COLO829 (cell line): ENCODE data around the gene PAN3.
A peak's percentile ranks its signal among the peaks of the same experiment; 100 is the strongest.
"Not testable (repeated sequence)": the region's sequence is repeated elsewhere in the genome, so short reads cannot be mapped to it uniquely, and the experiment has no call there.

Experiments used
- DNase-seq: peaks from one replicate; pipeline ENCODE4 v3.0.0; 2012; ENCODE audit warnings: low spot score

Gene PAN3

GRCh38 chr13:28138012-28138755 is at the start of gene PAN3:
Gene PAN3, plus strand, starts transcription at chr13:28138545. Its CDS starts 113 bp downstream, at chr13:28138658.
- peak; percentile 83 for DNase-seq

GRCh38 chr13:28089065-28089464 is 49.3 kb upstream of the PAN3 start:
- no peak for DNase-seq

DNA sequence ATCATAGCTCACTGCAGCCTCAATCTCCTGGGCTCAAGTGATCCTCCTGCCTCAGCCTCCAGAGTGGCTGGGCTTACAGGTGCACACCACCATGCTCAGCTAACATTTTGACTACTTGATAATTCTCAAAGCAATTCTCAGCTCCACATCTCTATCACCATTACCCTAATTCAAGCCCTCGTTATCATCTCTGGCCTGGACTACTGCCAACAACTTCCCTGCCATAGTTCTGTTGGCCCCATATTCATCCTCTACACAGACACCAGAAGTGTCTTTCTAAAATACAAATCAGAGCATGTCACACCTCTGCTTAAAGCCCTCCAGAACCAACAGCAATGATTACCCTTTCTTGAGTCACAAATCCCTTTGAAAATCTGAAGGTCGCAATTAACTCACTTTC is 45.9 kb upstream of the PAN3 start:
- no peak for DNase-seq

DNA sequence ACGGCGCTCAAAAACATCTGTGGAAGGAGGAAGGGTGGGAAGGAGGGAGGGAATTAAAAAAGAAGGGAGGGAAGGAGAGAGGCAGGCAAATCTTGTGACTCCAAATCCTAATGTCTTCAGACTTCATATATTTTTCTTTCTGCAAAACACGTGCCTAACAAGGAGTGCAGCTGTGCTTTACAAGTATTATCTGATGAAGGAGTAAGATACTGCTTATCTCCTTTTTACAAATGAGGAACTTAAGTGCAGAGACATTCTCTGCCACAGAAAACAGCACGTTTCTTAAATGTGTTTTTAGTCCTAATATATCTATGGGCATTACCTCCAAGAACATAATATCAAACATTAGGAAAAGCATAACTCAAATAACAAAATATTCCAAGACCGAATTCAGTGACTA is 44.5 kb upstream of the PAN3 start:
- no peak for DNase-seq

GRCh38 chr13:28094306-28094705 is 44.0 kb upstream of the PAN3 start:
- no peak for DNase-seq

DNA sequence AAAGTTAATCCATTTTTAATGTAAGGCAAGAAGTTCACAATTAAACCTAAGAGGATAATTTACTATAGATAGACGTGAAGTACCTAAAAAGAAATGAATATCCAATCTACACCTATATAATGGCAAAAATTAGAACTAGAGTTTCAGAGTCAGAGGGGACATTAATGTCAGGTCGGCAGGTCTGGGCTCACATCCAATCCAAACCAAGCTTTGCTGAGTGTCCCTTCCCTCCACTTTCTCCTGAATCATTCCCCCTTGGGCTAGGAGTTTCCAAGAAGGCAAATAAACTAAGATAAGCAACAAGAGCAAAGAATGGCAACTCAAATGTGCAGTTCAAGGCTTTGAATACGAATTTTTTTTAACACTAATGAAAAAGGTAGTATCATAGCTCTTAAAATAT is 40.8 kb upstream of the PAN3 start:
- DNase-seq: no peak

DNA sequence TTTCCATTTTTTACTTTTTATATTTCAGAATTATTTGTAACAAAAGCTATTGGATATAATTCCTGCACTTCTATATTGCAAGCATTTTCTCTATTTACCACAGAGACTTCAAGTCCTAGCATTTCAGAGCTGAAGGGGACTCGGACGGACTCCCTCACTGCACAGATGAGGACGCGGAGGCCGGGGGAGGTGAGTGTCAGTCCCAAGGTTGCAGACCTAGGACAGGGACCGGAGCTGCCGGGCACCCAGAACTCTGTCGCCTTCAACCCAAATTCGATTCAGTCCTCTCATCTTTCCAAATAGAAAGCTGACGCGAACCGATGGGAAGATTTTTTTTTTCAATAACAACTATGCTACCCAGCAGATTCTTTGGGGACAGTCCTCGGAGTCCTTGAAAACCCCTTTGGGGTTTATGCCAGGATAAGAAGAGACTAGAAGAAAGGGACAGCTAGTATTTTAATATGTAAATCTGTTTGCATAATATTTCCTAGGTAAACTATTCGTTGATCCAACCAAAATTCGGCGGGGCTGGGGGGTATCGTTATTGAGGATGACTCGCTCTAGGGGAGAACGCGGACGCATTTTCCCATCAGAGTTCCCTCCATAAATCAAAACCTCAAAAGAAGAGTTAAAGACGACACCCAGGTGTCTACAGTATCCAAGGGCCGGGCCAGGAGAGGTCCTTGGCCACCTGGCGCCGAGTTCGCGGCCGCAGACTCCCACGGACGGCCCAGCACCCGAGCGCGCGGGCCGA is 38.8 kb upstream of the PAN3 start:
- DNase-seq: no peak

DNA sequence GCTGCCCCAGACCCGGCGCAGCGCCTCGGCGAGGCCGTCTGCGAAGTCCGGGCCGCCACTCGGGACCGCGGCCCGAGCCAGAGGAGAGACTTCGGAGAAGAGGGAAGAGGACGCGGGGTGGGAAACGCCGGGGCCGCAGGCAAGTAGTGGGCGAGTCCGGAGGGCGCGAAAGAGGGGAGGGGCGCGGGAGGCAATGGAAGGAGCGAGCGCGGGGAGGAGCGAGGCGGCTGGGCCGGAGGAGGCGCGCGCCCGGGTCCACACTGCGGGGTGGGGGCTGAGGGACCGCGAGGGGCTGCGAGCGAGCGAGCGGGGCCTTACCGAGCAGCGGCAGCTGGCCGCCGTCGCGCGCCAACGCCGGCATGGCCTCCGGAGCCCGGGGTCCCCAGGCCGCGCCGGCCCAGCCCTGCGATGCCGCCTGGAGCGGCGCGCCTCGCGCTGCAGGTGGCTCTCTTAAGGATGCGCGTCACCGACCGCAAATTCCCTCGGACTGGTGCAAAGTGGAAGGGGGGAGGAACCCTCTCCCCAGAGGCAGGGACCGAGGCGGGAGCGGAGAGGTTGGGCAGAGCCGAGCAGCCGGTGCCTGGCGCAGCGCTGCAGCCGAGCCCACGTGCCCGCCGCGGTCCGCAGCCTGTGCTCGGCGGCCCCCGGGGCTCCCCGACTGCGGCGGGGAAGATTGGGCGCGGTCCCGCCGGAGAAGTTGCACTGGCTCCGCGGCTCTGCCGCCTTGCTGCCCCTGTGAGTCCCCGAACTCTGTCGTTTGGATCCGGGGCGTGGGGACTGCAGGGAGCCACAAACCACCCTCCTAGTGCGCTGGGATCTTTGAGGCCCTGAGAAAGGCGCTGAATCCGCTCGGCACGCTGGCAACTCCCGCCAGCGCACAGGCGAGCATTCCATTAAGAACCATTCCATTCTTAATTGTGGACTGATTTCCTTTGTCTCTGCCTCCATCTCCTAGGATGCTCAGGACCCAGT is 37.9 kb upstream of the PAN3 start, which contains the start of gene FLT3:
Gene FLT3, minus strand, starts transcription at position 427 of the 972 bp plus-strand sequence. Its CDS starts 66 bp downstream, at position 361.
- DNase-seq: no peak

- DNase-seq: not testable (repeated sequence)
Measured at GRCh38 chr13:28101886-28102285, 36.5 kb upstream of the PAN3 start.

DNA sequence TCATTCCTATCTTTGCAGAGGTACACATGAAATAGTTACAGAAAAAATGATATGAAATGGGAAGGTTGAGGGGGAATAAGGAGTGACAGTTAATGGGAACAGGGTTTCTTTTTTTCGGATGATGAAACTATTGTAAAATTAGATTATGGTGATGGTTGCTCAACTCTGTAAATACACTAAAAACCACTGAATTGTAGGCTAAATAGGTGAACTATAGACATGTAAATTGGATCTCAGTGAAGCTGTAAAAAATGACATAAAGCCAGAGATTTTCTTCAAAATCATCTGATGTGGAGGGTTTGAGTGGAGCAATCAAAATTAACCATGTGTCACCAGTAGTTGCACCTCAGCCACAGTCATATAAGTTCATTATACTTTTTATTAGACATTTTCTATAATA is 31.4 kb upstream of the PAN3 start:
- no peak for DNase-seq

GRCh38 chr13:28110414-28110813 is 27.9 kb upstream of the PAN3 start:
- DNase-seq: no peak

GRCh38 chr13:28116736-28117135 is 21.6 kb upstream of the PAN3 start:
- DNase-seq: no peak

DNA sequence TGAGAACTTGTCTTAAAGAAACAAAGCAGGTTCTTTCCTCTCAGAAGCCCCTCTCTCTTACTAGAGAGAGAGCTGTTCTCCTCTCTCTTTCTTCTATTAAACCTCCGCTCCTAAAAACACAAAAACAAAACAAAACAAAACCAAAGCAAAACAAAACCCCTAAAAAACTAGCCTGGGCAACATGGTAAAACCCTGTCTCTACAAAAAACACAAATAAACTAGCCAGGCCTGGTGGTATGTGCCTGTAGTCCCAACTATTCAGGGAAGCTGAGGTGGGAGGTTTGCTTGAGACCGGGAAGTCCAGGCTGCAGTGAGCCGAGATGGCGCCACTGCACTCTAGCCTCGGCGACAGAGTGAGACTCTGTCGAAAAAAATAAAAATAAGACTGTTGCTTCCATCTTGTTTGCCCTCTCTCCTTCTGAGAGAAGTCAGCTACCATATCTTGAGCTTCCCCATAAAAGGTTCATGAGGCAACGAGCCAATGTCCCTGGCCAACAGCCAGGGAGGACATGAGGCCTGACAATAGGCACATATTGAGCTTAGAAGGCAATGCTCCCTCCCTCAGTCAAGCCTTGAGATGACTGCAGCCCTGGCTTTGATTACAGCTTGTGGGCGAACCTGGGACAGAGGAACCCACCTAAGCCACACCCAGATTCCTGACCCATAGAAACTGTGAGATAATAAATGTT is 20.5 kb upstream of the PAN3 start:
- no peak for DNase-seq

DNA sequence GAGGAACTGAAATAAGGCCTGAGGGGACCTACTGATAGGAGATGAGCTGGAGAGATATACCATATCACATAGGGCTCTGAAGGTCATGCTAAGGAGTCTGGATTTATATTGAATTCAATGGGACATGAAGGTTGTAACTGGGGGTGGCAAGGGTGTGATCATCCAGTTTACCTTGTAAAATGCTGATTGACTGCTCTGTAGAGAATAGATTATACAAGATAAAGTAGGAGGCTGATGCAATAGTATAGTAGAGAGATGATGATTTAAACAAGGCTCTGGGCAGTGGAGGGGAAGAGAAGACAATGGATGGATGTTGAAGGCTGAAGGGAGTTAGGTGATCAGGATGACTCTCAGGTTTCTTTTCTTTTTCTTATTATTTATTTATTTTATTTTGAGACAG is 18.0 kb upstream of the PAN3 start:
- no peak for DNase-seq

DNA sequence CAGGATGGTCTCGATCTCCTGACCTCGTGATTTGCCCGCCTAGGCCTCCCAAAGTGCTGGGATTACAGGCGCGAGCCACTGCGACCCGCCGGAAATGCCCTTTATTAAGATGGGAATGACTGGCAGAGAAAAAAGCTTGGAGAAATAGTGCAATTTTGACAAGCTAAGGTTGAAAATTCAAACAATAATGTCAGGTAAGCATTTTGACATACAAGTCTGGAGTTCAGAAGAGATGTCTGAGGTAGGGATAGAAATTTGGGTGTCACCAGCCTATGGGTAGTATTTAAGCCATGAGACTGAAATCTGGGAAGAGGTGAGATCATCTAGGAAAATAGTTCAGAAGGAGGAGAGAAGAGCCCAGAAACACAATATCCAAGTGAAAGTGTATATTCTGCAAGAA is 17.1 kb upstream of the PAN3 start:
- DNase-seq: no peak

DNA sequence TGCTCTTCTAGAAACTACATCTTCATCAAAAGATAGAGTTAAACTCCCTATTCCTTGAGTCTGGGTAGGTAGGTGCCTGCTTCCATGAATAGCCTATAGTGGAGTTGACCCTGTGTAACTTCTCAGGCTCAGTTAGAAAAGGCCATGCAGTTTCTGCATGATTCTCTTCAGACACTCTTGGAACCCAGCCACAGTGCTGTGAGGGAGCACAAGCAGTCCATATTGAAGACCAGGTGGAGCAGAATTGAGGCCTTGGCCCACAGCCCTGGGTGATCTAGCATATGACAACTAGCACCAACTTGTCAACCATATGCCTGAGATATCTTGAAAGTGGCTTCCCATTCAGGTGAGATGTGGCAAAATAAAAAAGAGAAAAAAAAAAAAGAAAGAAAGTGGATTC is 10.3 kb upstream of the PAN3 start:
- no peak for DNase-seq

GRCh38 chr13:28128926-28129325 is 9.4 kb upstream of the PAN3 start:
- no peak for DNase-seq

- no peak for DNase-seq
Measured at GRCh38 chr13:28129911-28130693, 8.2 kb upstream of the PAN3 start.

- no peak for DNase-seq
Measured at GRCh38 chr13:28131646-28132045, 6.7 kb upstream of the PAN3 start.

DNA sequence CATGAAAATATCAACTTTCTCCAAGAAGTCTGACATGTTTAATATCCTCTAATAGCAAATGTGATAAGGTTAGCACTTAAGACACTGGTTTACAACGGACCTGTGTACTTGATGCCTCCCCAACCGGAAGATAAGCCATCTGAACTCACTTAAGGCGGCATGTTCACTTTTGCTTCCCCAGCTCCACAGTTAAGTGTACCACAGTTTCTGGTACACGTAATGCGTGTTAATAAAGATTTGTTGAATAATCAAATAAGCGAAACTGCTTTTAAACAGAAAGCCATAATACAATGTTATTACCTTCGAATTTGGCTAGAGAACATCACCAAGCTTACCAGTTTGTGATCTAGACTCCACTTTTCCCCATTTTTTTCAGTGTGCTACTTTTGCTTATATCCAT is 1.4 kb upstream of the PAN3 start:
- no peak for DNase-seq

DNA sequence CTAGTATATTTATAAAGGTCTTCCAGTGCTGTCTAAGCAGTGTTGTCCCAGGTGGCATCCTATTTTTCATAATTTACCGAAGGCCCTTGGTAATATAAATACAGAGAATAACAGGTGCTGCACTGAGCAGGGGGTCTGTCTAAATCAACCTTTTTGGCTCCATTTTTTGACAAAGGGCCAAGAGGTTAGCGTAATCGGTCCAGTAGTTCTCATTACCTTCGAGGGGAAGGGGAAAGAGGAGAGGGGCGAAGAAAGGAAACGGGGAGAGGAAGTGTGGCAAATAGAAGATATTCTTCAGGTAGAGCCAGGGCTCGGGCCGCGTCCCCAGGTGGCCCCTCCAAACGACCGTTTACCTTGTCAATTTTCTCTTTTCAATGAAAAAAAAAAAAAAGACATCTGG is 749 bp upstream of the PAN3 start:
- DNase-seq: no peak
